B cell (primary cell): ENCODE results near the gene DPH1. TPM values are rescaled to one million over a fixed set of nuclear protein-coding genes. Genes with fewer than 3 reads are reported as not detected.

ENCODE experiments used
- ATAC-seq: fragments of 200-7000 bp; cut with Tn5 transposase; one replicate; pipeline ENCODE4 v1.10.0; 2021; ENCODE audit warnings: low read depth, mild to moderate bottlenecking, moderate number of reproducible peaks, moderate library complexity
- CTCF ChIA-PET: fragments of 350-600 bp; sonication (Branson Sonifier 250); formaldehyde crosslinking; loops from one replicate; lab custom pipeline; 2021; ENCODE audit warnings: antibody characterized with exemption, inconsistent platforms; lab: Charles Lee
- POLR2A ChIA-PET: fragments of 350-600 bp; sonication (Branson Sonifier 250); formaldehyde crosslinking; loops from one replicate; lab custom pipeline; 2021; ENCODE audit warnings: antibody characterized with exemption; lab: Charles Lee
- DNase-seq: peaks from one replicate; pipeline ENCODE4 v3.0.0; 2013
- H2AFZ ChIP-seq: 2 replicates; pipeline ENCODE4 v1.6.1; 2012; ENCODE audit warnings: mild to moderate bottlenecking, low read depth, low read length; ENCODE audit not compliant: insufficient read depth, poor library complexity, severe bottlenecking
- H3K27ac ChIP-seq, 2 donors: 1 replicate in 1 of 2; 2 replicates in 1 of 2; pipeline ENCODE4 v1.5.1; 2012 to 2013; ENCODE audit warnings: low read length in 2 of 2, mild to moderate bottlenecking in 2 of 2, moderate library complexity in 1 of 2
- H3K27me3 ChIP-seq, 4 experiments: fragments of 200-600 bp in 1 of 4; sonication (generic) in 1 of 4; replicated peaks in 1 of 4; 1 replicate in 2 of 4; 2 replicates in 2 of 4; pipeline versions ENCODE4 v1.6.1 to v1.7.0; 2013 to 2016; ENCODE audit warnings: low read length in 3 of 4, mild to moderate bottlenecking in 2 of 4, mixed read lengths in 1 of 4, moderate library complexity in 1 of 4; ENCODE audit not compliant: insufficient read depth in 4 of 4, control insufficient read depth in 3 of 4; ENCODE audit errors: control extremely low read depth in 1 of 4
- H3K36me3 ChIP-seq, 2 experiments: replicated peaks in 1 of 2; 1 replicate in 1 of 2; 2 replicates in 1 of 2; pipeline versions ENCODE4 v1.6.1 to v1.7.1; 2013; ENCODE audit warnings: low read length in 1 of 2; ENCODE audit not compliant: insufficient read depth in 2 of 2, control insufficient read depth in 1 of 2; ENCODE audit errors: control extremely low read depth in 1 of 2, extremely low read depth in 1 of 2
- H3K4me1 ChIP-seq, 2 donors: fragments of 200-600 bp in 1 of 2; sonication (generic) in 1 of 2; 1 replicate in 1 of 2; 2 replicates in 1 of 2; pipeline versions ENCODE4 v1.5.1 to v1.6.1; 2013 to 2017; ENCODE audit warnings: low read length in 2 of 2; ENCODE audit not compliant: control insufficient read depth in 2 of 2, insufficient read depth in 2 of 2
- H3K4me2 ChIP-seq: replicated peaks from 2 replicates; pipeline ENCODE3; 2012; ENCODE audit warnings: mild to moderate bottlenecking, low read depth, low read length; ENCODE audit not compliant: poor library complexity, severe bottlenecking
- H3K4me3 ChIP-seq, 5 experiments: fragments of 200-600 bp in 1 of 5; sonication (generic) in 1 of 5; 1 replicate in 3 of 5; 2 replicates in 2 of 5; pipeline versions ENCODE4 v1.5.1 to v1.7.0; 2011 to 2016; ENCODE audit warnings: low read length in 4 of 5, mild to moderate bottlenecking in 4 of 5, low read depth in 2 of 5, control low read depth in 1 of 5, moderate library complexity in 1 of 5; ENCODE audit not compliant: insufficient read depth in 1 of 5; ENCODE audit errors: control extremely low read depth in 1 of 5, extremely low read depth in 1 of 5
- H3K79me2 ChIP-seq: fragments of 200-600 bp; sonication (generic); one replicate; pipeline ENCODE4 v1.6.0; 2016; ENCODE audit warnings: low read length; ENCODE audit not compliant: control insufficient read depth, insufficient read depth
- H3K9ac ChIP-seq: fragments of 200-600 bp; sonication (generic); 2 replicates; pipeline ENCODE4 v1.6.1; 2017; ENCODE audit warnings: mild to moderate bottlenecking, low read length, moderate library complexity
- H3K9me3 ChIP-seq, 3 donors: one replicate each; pipeline versions ENCODE4 v1.6.1 to v1.7.1; 2013; ENCODE audit warnings: low read length in 2 of 3; ENCODE audit not compliant: control insufficient read depth in 2 of 3, insufficient read depth in 1 of 3; ENCODE audit errors: control extremely low read depth in 1 of 3
- H4K20me1 ChIP-seq: 2 replicates; pipeline ENCODE4 v1.6.0; 2012; ENCODE audit warnings: mild to moderate bottlenecking, low read length; ENCODE audit not compliant: insufficient read depth, control insufficient read depth, poor library complexity, severe bottlenecking
- H3K27ac Mint-ChIP-seq: one replicate; pipeline ENCODE4 v1.8.0; 2021; ENCODE audit warnings: mixed read lengths
- H3K27me3 Mint-ChIP-seq: one replicate; pipeline ENCODE4 v1.8.0; 2021; ENCODE audit warnings: mixed read lengths
- H3K4me1 Mint-ChIP-seq: one replicate; pipeline ENCODE4 v1.8.0; 2021; ENCODE audit warnings: mixed read lengths
- H3K4me3 Mint-ChIP-seq: one replicate; pipeline ENCODE4 v1.8.0; 2021; ENCODE audit warnings: mixed read lengths
- H3K9me3 Mint-ChIP-seq: one replicate; pipeline ENCODE4 v1.8.0; 2022; ENCODE audit warnings: mixed read lengths; ENCODE audit not compliant: insufficient read depth
- CTCF ChIP-seq: fragments of 200-600 bp; IDR thresholded peaks from one replicate; pipeline ENCODE4 v1.8.0; 2022; ENCODE audit warnings: antibody characterized with exemption, mild to moderate bottlenecking
- EZH2 ChIP-seq: IDR thresholded peaks from 2 replicates; pipeline ENCODE4 v1.6.1; 2012; ENCODE audit warnings: borderline replicate concordance, low read depth, mild to moderate bottlenecking, moderate library complexity, low read length; ENCODE audit not compliant: insufficient read depth, poor library complexity, severe bottlenecking
- WGBS: methylation state at CpG from one replicate; pipeline ENCODE4 v1.1.5; 2013; ENCODE audit warnings: missing lambda C conversion rate; ENCODE audit not compliant: insufficient coverage; 5-methylcytosine and 5-hydroxymethylcytosine counted together
- intact Hi-C: fragments of 100-400 bp; cut with micrococcal nuclease; formaldehyde crosslinking; loops from one replicate; pipeline ENCODE4 v1.10.0; 2022
- polyA minus RNA-seq: library from RNA; depleted of rRNA, polyadenylated mRNA; stranded (reverse); fragments of >200 nt; gene quantifications from 2 replicates; pipeline ENCODE4 v1.2.3, GENCODE V29; 2012
- polyA plus RNA-seq: library from polyadenylated mRNA; depleted of rRNA; stranded (reverse); fragments of >200 nt; gene quantifications from 2 replicates; pipeline ENCODE4 v1.2.3, GENCODE V29; 2012
- total RNA-seq, 2 donors: library from RNA; stranded (reverse); fragments of 120-200 nt in 1 of 2; gene quantifications; 1 replicate in 1 of 2; 2 replicates in 1 of 2; pipeline versions ENCODE4 v1.2.3 to v1.2.4, GENCODE V29; 2013 to 2022

Gene DPH1
- 76.6 and 83.6 TPM in 2 replicates for total RNA-seq
- 29.0 TPM for total RNA-seq (2013)
- polyA plus RNA-seq: 90.9 and 105 TPM in 2 replicates
- 41.8 and 63.8 TPM in 2 replicates for polyA minus RNA-seq

DNA sequence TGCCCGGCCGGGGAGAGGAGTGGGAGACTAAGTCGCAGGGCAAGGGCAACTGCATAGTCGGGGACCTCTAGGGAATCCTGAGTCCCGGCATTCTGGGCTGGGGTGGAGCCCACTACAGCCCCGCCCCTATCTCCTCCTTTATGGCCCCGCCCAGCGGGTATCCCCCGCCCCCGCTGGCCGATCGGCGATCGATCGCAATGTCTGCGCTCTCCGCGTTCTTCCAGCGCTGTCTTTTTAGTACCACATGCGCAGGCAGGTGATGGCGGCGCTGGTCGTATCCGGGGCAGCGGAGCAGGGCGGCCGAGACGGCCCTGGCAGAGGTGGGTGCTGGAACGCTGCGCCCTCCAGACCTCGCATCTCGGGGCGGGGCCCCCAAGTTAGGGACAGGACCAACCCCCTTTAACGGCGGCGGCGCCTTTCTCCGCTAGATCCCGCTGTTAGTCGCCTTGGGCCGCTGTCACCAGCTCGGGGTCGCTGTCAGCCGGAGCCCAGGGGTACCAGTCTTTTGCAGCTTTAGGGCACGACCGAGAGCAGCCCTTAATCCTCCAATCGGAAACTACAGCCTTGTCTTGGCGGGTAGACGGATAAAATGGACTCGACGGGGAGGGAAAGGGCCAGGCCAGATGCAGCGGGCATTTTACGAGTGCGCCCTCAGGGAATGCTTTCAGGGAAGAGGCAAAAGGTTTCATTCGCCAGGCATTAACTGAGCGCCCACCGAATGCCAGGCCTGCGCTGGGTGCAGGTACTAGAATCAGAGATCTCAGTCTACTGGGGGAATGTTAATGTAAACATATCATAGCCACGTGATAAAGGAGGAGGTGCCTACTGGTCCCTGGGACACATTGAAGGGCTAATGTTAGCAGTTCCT lies at the start of gene DPH1:
Gene DPH1, plus strand, starts transcription at position 243 of the 868 bp plus-strand sequence. Its CDS starts 17 bp downstream, at position 260.
- Mint-ChIP-seq H3K27ac (peak within 1 kb of the TSS; percentile 88), H3K27me3 (peaks cover 19% of the 10 kb centered on the region), H3K9me3 (no peaks in the 10 kb centered on the region), H3K4me1 (peaks cover 40% of the 10 kb centered on the region), H3K4me3 (peak within 1 kb of the TSS; percentile 98)
- peaks cover 0 to 34% (median 11%) of the 10 kb centered on the region in 4 experiments for H3K27me3 ChIP-seq
- peaks cover 0 to 15% of the 10 kb centered on the region in 2 experiments for H3K36me3 ChIP-seq
- WGBS: 2% methylated on average over 59 of the region's 59 CpGs
- DNase-seq: peak; percentile 90
- peak; percentile 78 for ATAC-seq
- H3K9me3 ChIP-seq: peaks cover 0 to 13% (median 0%) of the 10 kb centered on the region in 3 donors
- TF ChIP-seq CTCF (no peak), EZH2 (no peak)
- peak within 1 kb of the TSS; percentile 48 to 79 for H3K27ac ChIP-seq
- H2AFZ ChIP-seq: peak within 1 kb of the TSS; percentile 95
- peak within 1 kb of the TSS; percentile 94 for H3K4me2 ChIP-seq
- peak within 1 kb of the TSS; percentile 89 to 100 (median 98) for H3K4me3 ChIP-seq
- ChIA-PET POLR2A (interaction anchor here (0.7 to 1.6 kb wide), 2 partner anchors 11 to 838 kb away, joined by 9 to 10 read pairs; partner anchors contain the start of gene OVCA2), CTCF (interaction anchor here (0.6 to 2.7 kb wide), 2 partner anchors 10 to 14 kb away, joined by 3 to 12 read pairs; partner anchors contain the start of gene OVCA2)
- peaks cover 35% of the 10 kb centered on the region for H3K79me2 ChIP-seq
- intact Hi-C loops: loop anchor here (1.0 to 5.0 kb wide), 3 partner anchors 11 to 123 kb away; no protein-coding TSS in a partner anchor
- peaks cover 33% of the 10 kb centered on the region for H4K20me1 ChIP-seq
- peaks cover 22 to 48% of the 10 kb centered on the region in 2 donors for H3K4me1 ChIP-seq
- peak within 1 kb of the TSS; percentile 96 for H3K9ac ChIP-seq
